Measurements from ENCODE around the gene GAL3ST2. TPM values are rescaled to one million over a fixed set of nuclear protein-coding genes. Genes with fewer than 3 reads are reported as not detected.
A peak's percentile ranks its signal among the peaks of the same experiment; 100 is the strongest.

Gene GAL3ST2
- total RNA-seq, 2 donors from 2014 or later: 34.2 to 70.2 TPM

DNA sequence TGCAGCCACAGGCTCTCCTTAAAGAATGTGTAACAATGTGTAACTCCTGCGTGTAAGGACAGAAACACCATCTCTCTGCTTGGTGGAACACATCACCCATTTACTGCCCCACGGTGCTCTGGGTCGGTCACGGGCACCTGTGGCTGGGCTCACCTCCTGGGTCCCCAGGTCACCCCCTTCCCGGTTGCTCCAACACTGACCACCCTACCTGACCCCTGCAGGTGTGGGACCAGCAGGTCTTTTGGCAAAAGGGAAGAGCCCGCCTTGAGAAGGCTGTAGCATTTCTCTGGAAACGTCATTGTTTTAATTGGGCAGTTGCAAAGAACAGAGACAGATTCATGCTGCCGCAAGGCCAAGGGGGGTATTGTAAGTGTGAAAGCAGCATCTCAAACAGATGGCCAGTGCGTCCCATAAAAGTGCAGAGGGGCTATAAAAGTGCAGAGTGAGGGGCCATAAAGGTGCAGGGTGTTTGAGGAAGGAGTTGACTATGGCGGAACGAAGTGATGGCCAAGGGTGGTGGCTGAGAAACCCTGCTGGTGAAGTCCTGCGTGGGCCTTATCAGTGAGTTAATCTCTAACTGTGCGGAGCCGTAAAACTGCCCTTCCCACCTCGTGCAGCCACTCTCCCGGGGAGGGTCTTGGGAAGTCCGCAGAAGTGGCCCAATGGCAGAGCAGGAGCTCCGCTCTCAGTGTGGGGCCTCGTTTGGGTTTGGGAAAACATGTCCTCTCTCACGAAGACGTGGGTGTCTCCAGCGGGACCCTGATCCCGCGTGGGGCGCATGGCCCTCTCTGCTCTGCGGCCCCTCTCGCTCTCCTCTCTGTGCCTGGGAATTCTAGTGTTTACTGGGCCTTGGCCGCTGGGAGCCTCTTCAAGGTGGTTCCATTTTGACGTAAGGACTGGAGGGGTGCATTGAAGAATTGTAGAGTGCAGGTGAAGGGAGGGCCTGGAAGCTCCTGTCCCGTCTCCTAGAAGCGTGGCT, 18.7 kb downstream of the GAL3ST2 start:
- peak; percentile 91 for DNase-seq
- Histone ChIP-seq H3K4me3 (no peak overlapping the region), H3K36me3 (no peaks in the 10 kb centered on the region), H3K27ac (peak overlapping the region; percentile 86), H3K9me3 (no peaks in the 10 kb centered on the region), H3K9ac (ENCODE audit: low read depth in 2 of 2, low read length in 2 of 2) (peak overlapping the region; percentile 29 to 85), H3K4me1 (peaks cover 8% of the 10 kb centered on the region), H3K27me3 (no peaks in the 10 kb centered on the region)
- TF ChIP-seq, protein P1, sequence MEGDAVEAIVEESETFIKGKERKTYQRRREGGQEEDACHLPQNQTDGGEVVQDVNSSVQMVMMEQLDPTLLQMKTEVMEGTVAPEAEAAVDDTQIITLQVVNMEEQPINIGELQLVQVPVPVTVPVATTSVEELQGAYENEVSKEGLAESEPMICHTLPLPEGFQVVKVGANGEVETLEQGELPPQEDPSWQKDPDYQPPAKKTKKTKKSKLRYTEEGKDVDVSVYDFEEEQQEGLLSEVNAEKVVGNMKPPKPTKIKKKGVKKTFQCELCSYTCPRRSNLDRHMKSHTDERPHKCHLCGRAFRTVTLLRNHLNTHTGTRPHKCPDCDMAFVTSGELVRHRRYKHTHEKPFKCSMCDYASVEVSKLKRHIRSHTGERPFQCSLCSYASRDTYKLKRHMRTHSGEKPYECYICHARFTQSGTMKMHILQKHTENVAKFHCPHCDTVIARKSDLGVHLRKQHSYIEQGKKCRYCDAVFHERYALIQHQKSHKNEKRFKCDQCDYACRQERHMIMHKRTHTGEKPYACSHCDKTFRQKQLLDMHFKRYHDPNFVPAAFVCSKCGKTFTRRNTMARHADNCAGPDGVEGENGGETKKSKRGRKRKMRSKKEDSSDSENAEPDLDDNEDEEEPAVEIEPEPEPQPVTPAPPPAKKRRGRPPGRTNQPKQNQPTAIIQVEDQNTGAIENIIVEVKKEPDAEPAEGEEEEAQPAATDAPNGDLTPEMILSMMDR (IDR thresholded peaks at IDR 0.05): no peak
- intact Hi-C loops (cut with DNase I): no loop called here

DNA sequence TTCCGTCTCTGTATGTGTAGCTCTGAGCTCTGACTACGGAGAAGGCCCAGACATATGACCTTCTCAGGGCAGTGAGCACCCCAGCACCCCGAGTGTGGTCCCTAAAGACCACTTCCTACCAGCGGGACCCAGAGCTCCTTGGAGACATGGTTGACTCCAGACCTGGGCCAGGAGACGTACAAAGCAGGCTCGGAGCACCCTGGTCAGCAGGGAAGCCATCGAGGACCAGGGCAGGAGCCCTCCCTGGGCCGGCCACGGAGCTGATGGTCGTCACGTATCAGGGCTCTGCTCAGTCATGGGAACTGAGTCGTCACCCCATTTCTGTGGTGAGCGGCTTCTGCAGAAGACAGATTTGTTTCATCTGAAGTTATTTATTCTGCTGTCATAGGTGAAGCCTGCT, 19.6 kb downstream of the GAL3ST2 start:
- Histone ChIP-seq H3K27ac (peak overlapping the region; percentile 86), H3K9me3 (no peaks in the 10 kb centered on the region), H3K4me3 (no peak overlapping the region), H3K36me3 (no peaks in the 10 kb centered on the region), H3K9ac (ENCODE audit: low read depth in 2 of 2, low read length in 2 of 2) (peak overlapping the region in 1 of 2 donors; percentile 80), H3K4me1 (peaks cover 8% of the 10 kb centered on the region), H3K27me3 (no peaks in the 10 kb centered on the region)
- TF ChIP-seq, protein P1 (IDR thresholded peaks at IDR 0.05): no peak
- intact Hi-C loops (cut with DNase I): no loop called here
- DNase-seq: no peak

DNA sequence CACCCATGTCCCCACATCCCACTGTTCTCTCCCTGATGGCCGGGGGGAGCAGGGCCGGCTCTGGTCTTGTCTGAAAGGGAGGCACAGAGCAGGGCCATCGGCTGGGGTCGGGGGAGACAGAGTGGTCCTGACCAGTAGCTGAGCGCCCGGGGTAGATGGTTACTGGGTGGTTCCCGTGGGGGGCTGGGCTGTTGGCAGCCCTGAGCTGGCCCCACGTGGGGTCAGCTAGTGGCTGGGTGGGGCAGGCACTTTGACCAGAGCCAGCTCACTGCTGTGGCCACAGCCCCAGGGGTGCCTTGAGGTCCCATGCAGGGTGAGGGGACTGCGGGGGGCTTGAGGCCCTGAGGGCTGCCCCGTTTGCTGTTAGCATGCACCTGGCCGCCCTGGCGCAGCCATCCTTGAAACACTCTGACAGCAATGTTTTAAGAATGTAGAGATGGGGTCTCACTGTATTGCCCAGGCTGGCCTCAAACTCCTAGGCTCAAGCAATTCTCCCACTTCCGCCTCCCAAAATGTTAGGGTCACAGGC, 20.1 kb downstream of the GAL3ST2 start:
- Histone ChIP-seq H3K36me3 (no peaks in the 10 kb centered on the region), H3K27ac (peak overlapping the region; percentile 86), H3K4me3 (no peak overlapping the region), H3K9ac (ENCODE audit: low read depth in 2 of 2, low read length in 2 of 2) (peak overlapping the region in 1 of 2 donors; percentile 80), H3K9me3 (no peaks in the 10 kb centered on the region), H3K4me1 (peaks cover 8% of the 10 kb centered on the region), H3K27me3 (no peaks in the 10 kb centered on the region)
- intact Hi-C loops (cut with DNase I): no loop called here
- peak; percentile 74 for DNase-seq
- TF ChIP-seq, protein P1 (IDR thresholded peaks at IDR 0.05): no peak

DNA sequence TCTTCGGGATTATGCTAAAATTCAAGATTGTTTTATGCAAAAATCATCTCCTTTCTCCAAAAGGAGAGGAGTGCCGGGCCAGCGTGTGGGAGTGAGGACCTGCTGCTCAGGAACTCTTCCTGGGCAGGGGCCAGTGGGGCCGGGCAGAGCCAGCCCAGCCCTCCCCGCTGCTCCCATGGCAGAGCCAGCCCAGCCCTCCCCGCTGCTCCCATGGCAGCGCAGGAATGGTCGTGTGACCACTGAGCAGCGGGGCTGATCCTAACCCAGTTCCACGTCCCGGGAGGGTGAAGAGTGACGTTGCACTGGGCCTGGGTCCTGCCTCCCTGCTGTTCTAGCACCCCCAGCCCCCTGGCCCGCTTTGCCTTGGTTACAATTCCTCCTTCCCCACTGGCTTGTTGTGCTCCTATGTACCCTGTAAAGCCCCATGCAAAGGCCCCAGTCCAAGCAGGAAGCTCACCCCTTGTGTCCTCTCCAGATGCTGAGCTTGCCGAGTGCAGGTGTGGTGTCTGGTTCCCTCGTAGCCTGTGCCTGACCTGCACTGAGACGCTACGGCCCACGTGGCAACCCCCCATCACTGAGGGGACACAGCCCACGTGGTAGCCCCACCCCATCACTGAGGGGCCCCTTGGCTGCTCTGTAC, 20.9 kb downstream of the GAL3ST2 start:
- Histone ChIP-seq H3K27me3 (no peaks in the 10 kb centered on the region), H3K9me3 (no peaks in the 10 kb centered on the region), H3K4me1 (peaks cover 8% of the 10 kb centered on the region), H3K27ac (peak overlapping the region; percentile 86), H3K4me3 (peak overlapping the region; percentile 10), H3K9ac (ENCODE audit: low read depth in 2 of 2, low read length in 2 of 2) (peak overlapping the region; percentile 56 to 80), H3K36me3 (no peaks in the 10 kb centered on the region)
- DNase-seq: peak; percentile 67
- TF ChIP-seq, protein P1 (IDR thresholded peaks at IDR 0.05): no peak
- intact Hi-C loops (cut with DNase I): no loop called here

DNA sequence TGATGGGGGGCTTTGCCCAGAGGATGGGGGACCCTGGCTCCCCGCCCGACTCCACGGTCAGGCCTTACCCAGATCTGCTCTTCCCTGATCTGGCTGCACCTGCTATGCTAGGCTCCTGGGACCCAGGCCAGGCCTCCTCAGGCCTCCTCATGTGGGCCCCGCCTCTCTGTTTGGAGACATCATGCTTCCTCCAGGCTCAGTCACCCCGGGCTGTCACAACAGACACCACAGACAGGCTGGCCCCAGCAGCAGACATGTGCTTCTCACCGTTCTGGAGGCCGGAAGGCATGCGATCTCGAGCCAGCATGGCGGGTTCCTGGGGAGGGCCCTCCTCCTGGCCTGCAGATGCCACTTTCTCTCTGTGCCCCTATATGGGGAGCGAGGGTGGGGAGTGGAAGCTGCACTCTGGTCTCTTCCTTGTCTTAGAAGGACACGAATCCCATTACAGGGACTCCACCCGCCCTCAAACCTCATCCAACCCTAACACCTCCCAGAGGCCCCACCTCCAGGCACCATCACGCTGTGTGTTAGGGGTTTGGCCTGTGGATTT, 21.5 kb downstream of the GAL3ST2 start:
- Histone ChIP-seq H3K4me3 (peak overlapping the region; percentile 10), H3K36me3 (no peaks in the 10 kb centered on the region), H3K9ac (ENCODE audit: low read depth in 2 of 2, low read length in 2 of 2) (peak overlapping the region; percentile 56 to 80), H3K27me3 (no peaks in the 10 kb centered on the region), H3K27ac (peak overlapping the region; percentile 86), H3K4me1 (peaks cover 8% of the 10 kb centered on the region), H3K9me3 (no peaks in the 10 kb centered on the region)
- TF ChIP-seq, protein P1 (IDR thresholded peaks at IDR 0.05): no peak
- DNase-seq: peak; percentile 80
- intact Hi-C loops (cut with DNase I): no loop called here
